ENCODE measurements around the gene TLE1. TPM values are rescaled to one million over a fixed set of nuclear protein-coding genes. Genes with fewer than 3 reads are reported as not detected.

The TLE1 gene
- total and polyA plus RNA-seq, 2 of the 4 experiments (the other 2 are of a cell fraction), result 36.0 to 51.0 TPM

DNA sequence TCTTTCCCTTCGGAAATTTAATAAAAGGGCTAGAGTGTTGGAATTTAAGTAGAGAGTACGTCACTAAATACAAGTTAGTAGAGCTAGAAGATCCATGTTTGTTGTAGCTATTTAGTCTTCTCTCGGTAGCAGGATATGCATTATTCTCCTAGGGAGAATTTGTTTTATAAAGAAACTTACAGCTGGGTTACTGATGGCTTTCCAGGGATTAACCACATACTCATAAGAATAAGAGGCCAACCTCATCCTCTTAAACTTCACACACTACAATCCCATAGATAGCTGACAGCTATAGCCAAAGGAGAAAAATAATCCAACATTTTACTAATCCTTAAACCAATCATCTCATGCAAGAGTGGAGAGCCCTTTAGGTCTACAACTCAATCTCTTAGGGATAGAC lies 43.0 kb downstream of the TLE1 start:
- CTCF ChIA-PET, result no interaction called here

More for the DNA sequence above, 43.0 kb downstream of the TLE1 start:
- H3K27me3 ChIP-seq (ENCODE audit: control insufficient read depth, insufficient read depth, low read length), result no peaks in the 10 kb centered on the region
- in situ Hi-C loops (cut with MboI; ENCODE audit: low sequenced_read_pairs) (no loop called here), dilution Hi-C loops (cut with HindIII; ENCODE audit: low sequenced_read_pairs, unreplicated experiment) (no loop called here), intact Hi-C loops (cut with micrococcal nuclease) (no loop called here)
- no peak overlapping the region for H2BK5ac ChIP-seq (ENCODE audit: low read depth, low read length, poor library complexity, severe bottlenecking)
- H4K20me1 ChIP-seq (ENCODE audit: insufficient read depth, low read length), result no peaks in the 10 kb centered on the region
- H3K9ac ChIP-seq (ENCODE audit: low read depth, low read length), result no peak overlapping the region
- no peak overlapping the region for H3K56ac ChIP-seq (ENCODE audit: extremely low read depth, insufficient read depth, low read length)
- no peak for DNase-seq
- no peak overlapping the region for H3K18ac ChIP-seq (ENCODE audit: low read depth, low read length)
- no peak overlapping the region for H2AK9ac ChIP-seq (replicated peaks; ENCODE audit: low read depth, low read length, poor library complexity)
- no peak overlapping the region for H2BK20ac ChIP-seq (ENCODE audit: low read depth, low read length)
- no peak for TF ChIP-seq CHD1 (IDR thresholded peaks at IDR 0.05; ENCODE audit: low read depth, low read length)
- no peak for TF ChIP-seq USF2 (IDR thresholded peaks at IDR 0.05; ENCODE audit: low read depth, low read length)
- no peak for TF ChIP-seq CEBPB (IDR thresholded peaks at IDR 0.05; ENCODE audit: low read depth, low read length)
- TF ChIP-seq RAD21 (IDR thresholded peaks at IDR 0.05; ENCODE audit: low read length), result no peak
- no peak for TF ChIP-seq POLR2A (IDR thresholded peaks at IDR 0.05; ENCODE audit: low read depth, low read length)
- TF ChIP-seq MXI1 (IDR thresholded peaks at IDR 0.05; ENCODE audit: borderline replicate concordance, low read depth, low read length), result no peak
- no peak for TF ChIP-seq FOS (IDR thresholded peaks at IDR 0.05; ENCODE audit: low read depth, low read length)
- TF ChIP-seq MAFK (IDR thresholded peaks at IDR 0.05; ENCODE audit: low read depth, low read length), result no peak
- TF ChIP-seq ELK1 (IDR thresholded peaks at IDR 0.05; ENCODE audit: borderline replicate concordance, low read depth, low read length), result no peak
- TF ChIP-seq NFE2L2 (IDR thresholded peaks at IDR 0.05; ENCODE audit: low read depth, low read length), result no peak
- TF ChIP-seq SMC3 (IDR thresholded peaks at IDR 0.05; ENCODE audit: low read depth, low read length), result no peak
- TF ChIP-seq RCOR1 (IDR thresholded peaks at IDR 0.05; ENCODE audit: insufficient replicate concordance, low read length), result no peak
- TF ChIP-seq, protein P1, sequence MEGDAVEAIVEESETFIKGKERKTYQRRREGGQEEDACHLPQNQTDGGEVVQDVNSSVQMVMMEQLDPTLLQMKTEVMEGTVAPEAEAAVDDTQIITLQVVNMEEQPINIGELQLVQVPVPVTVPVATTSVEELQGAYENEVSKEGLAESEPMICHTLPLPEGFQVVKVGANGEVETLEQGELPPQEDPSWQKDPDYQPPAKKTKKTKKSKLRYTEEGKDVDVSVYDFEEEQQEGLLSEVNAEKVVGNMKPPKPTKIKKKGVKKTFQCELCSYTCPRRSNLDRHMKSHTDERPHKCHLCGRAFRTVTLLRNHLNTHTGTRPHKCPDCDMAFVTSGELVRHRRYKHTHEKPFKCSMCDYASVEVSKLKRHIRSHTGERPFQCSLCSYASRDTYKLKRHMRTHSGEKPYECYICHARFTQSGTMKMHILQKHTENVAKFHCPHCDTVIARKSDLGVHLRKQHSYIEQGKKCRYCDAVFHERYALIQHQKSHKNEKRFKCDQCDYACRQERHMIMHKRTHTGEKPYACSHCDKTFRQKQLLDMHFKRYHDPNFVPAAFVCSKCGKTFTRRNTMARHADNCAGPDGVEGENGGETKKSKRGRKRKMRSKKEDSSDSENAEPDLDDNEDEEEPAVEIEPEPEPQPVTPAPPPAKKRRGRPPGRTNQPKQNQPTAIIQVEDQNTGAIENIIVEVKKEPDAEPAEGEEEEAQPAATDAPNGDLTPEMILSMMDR (conservative IDR thresholded peaks at IDR 0.05; ENCODE audit: low read depth, low read length), result no peak
- H3K27ac ChIP-seq (ENCODE audit: insufficient read depth, low read length), result no peak overlapping the region
- no peak overlapping the region for H3K4ac ChIP-seq (ENCODE audit: low read depth, low read length)
- H3K4me1 ChIP-seq (ENCODE audit: control insufficient read depth, insufficient read depth, low read length), result no peaks in the 10 kb centered on the region
- H2BK15ac ChIP-seq (ENCODE audit: low read depth, low read length), result no peak overlapping the region
- H3K4me2 ChIP-seq (ENCODE audit: low read depth, low read length), result no peak overlapping the region
- H2AK5ac ChIP-seq (ENCODE audit: low read depth, low read length), result no peak overlapping the region
- no peak overlapping the region for H2AFZ ChIP-seq (replicated peaks; ENCODE audit: low read length, poor library complexity)
- POLR2A ChIA-PET (ENCODE audit: unreplicated experiment), result no interaction called here
- H3K4me3 ChIP-seq (ENCODE audit: insufficient read depth, low read depth, low read length), result no peak overlapping the region
- H3K36me3 ChIP-seq (ENCODE audit: control insufficient read depth, insufficient read depth, low read length), result peaks cover 16% of the 10 kb centered on the region
- H2BK120ac ChIP-seq (ENCODE audit: low read depth, low read length), result no peak overlapping the region
- H3K14ac ChIP-seq (replicated peaks; ENCODE audit: low read depth, low read length), result no peak overlapping the region
- no peaks in the 10 kb centered on the region for H3K9me3 ChIP-seq (ENCODE audit: control insufficient read depth, insufficient read depth, low read length)
- H3K9me1 ChIP-seq (ENCODE audit: insufficient read depth, low read length), result peaks cover 3% of the 10 kb centered on the region; the same call in 1 of the 2 replicates
- no peak overlapping the region for H4K8ac ChIP-seq (ENCODE audit: low read depth in 2 of 2, low read length in 2 of 2)
- WGBS, 2 experiments (ENCODE audit: extremely low coverage in 2 of 2, insufficient read length in 1 of 2), result no CpG with 5 or more reads among the region's 3 CpGs
- H4K91ac ChIP-seq (ENCODE audit: insufficient read depth, low read depth, low read length), result no peak overlapping the region
- ATAC-seq (ENCODE audit: low read depth), result no peak
- H3K79me1 ChIP-seq (ENCODE audit: low read depth in 1 of 2, low read length in 2 of 2), result peaks cover 13 to 19% of the 10 kb centered on the region in 2 experiments
- no peak overlapping the region for H4K5ac ChIP-seq (ENCODE audit: low read depth, low read length)
- no peak overlapping the region for H3K23ac ChIP-seq (ENCODE audit: low read depth, low read length)
- BruUV-seq (replicated peaks), result no TSS peak

All from IMR-90 (cell line).